ENCODE data around the gene EPB41L2.
"Not testable (repeated sequence)": the region's sequence is repeated elsewhere in the genome, so short reads cannot be mapped to it uniquely, and the experiment has no call there.

The EPB41L2 gene

DNA sequence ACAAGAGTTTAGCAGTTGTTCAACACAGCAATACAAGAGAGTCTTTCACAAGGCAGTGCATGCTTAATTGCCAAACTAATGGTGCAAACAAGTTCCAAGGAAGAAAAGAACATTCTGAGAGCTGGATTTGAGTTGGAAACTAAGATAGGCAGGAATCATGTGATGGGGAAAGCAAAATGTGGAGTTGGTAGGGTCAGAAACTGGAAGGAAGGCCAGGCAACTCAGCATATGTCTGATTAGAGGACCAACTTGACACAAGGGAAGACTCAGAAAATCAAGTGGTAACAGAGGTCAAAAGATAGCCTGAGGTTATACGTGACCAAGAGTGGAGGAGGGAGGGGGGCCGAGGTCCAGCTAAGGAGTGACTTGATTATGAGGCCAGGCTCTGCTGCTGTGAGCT is 118.6 kb downstream of the EPB41L2 start:
- DNase-seq (ENCODE audit: low read depth): no peak

DNA sequence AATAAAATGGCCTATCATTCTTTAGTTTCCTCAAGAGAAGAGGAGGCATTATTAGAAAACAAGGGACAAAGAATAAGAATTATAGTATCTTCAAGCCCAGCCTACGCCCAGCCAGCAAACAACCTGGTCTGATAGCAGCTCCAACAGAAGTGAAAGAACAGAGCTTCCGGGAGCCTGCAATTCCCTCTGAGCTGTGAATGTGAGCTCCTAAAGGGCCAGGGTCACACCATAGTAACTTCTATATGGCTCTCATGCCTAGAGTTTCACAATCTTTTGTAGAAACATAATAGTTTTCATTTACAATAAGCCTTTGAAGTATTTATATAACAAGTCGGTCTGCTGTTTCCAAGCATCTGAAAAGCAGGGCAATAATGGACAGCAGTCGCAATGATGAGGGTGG is 119.3 kb downstream of the EPB41L2 start:
- DNase-seq (ENCODE audit: low read depth): no peak

DNA sequence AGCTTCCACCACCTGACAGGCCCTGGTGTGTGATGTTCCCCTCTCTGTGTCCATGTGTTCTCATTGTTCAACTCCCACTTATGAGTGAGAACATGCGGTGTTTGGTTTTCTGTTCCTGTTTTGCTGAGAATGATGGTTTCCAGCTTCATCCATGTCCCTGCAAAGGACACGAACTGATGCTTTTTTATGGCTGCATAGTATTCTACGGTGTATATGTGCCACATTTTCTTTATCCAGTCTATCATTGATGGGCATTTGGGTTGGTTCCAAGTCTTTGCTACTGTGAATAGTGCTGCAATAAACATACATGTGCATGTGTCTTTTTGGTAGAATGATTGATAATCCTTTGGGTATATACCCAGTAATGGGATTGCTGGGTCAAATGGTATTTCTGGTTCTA is 120.3 kb downstream of the EPB41L2 start:
- not testable (repeated sequence) for DNase-seq (ENCODE audit: low read depth)

DNA sequence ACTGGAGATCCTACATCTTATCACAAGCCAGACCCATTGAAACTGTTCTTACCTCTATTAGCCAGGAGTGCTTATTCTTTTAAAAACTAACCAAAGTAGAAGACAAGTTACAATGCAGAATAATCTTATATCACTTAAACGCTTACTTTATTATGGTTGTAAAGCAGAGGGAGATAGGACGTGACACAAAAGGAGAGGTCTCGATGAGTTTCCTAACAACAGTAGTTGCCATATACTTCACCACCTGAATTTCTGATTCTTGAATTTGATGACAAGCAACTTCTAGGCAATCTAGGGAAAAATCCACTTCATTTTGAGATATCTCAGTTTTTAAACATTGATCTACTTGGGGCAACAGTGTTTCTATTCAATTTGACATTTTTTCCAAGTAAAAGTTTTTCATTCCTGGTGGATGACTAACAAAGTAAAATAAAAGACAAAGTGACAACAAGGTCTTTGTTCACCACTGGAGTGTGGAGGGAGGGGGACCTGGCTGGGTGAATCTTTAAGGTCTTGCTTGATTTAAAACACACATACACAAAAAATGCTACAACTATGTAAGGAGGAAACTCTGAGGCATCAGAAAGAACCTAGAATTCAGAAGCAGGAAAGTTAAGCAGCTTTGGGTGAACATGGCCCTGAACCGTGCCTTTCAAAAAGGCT is 125.0 kb downstream of the EPB41L2 start:
- DNase-seq (ENCODE audit: low read depth): no peak

DNA sequence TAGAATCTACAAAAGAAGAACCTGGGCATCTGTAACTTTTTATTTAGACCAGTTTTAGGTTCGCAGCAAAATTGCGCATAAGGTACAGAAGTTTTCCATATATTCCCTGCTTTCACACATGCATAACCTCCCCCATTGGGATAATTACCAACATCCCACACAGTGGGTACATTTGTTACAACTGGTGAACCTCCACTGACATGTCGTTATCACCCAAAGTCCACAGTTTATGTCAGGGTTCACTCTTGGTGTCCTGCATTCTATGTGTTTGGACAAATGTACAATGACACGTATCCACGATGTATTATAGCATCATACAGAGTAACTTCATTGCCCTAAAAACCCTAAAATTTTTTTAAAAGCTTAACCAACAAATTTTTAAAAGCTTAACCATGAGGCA is 126.1 kb downstream of the EPB41L2 start:
- no peak for DNase-seq (ENCODE audit: low read depth)

DNA sequence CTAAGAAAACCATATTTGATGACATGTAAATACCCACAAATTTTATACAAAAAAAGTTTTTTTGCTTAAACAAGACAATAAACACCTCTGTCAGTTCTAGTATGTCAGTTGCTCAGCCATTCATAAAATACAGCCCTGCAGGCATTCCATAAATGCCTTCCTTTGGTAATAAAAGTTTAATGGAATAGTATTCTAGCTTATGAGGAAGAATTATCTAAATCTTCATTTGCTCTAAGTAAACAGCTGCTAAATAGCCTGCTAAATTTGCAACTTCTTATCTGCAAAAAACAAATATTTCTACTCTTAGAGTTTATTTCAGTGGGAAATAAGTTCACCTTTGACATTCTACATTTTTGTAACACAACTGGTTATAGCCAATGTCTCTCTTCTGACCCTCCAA is 127.1 kb downstream of the EPB41L2 start:
- DNase-seq (ENCODE audit: low read depth): no peak

DNA sequence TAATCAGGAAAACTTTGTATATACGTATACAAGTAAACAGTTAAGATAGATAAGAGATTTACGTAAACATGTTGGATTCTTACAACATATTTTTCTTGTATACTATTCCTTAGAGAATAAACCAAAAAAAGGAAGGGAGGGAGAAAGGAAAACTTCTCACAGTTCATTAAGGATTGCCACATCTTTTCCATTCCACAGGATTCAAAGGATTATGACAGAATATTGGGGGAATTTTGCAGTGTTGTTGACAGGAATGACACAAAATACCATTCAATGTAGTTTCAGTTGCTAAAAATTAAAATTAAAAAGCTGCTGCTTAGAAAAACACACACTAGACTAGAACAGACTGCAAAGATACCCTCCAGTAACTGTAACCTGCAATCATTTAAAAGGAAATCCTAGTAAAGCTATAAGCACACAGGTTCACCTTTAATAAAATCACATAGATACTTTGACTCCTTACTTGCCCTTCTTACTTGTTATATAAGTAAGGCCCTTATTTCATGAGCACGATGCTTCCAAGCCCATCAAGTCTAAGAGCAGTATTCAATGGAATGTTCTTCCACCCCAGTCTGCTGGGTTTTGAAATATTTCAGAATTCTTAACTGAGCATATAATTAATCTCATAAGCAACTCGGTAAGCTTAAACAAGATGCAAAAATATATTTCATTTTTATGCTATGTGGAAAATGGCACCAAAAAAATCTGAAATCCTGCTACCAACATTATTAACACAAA is 128.0 kb downstream of the EPB41L2 start:
- DNase-seq (ENCODE audit: low read depth): no peak

DNA sequence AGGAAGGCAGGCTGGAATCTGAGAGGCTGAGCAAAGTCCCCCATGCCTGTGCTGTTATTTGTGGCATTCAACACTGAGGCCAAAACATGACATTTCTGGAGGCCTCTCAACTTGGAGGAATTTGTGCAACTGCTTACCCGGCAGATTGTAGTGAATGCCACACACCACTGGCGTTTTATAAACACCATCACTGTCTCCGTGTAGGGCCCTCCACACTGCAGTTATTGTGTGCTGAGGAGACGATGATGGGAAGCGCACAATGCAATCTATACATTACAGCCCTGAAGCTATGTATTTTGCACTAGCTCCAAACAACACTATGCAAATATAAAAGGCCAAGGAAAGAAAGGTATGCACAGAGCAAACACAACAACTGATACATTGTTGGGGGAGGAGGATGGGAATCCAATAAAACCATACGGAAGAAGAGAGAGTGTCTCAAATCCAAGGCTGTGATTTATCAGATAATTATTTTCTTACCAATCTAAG is 129.3 kb downstream of the EPB41L2 start:
- no peak for DNase-seq (ENCODE audit: low read depth)

DNA sequence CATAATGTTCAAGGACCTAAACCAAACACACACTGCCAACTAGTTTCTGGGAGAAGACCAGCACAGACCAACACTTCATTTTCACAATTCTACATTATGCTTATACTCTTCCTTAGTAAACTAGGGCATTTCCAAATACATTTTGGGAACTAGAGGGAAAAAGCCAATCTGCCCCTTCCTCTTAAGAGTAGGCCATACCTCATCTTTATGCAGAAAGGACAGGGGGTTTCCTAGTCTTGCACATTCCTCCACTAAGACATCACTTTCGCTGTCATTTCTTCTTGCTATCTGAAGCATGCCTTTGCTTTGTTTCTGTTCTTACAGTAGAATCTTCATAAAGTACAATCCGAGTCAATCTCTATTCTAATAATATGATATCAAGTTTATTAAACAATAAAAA is 130.1 kb downstream of the EPB41L2 start:
- DNase-seq (ENCODE audit: low read depth): no peak

DNA sequence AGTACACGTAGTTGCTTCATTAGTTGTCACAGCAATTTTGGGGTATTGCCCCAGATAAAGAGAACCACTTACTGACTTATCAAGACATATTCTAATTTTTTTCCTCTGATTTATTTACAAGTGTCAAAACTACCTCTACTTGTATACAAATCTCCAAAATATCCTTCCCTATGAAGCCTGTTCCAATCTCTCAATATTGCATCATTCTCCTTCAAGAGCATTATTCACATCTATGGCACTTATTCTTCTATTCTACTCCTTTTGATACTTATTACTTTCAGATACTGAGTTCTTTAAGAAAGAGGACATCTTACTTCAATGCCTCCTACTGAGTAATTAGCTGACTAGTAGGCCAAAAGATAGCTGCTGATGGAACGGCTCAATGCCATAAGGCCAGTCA is 130.6 kb downstream of the EPB41L2 start:
- DNase-seq (ENCODE audit: low read depth): no peak

DNA sequence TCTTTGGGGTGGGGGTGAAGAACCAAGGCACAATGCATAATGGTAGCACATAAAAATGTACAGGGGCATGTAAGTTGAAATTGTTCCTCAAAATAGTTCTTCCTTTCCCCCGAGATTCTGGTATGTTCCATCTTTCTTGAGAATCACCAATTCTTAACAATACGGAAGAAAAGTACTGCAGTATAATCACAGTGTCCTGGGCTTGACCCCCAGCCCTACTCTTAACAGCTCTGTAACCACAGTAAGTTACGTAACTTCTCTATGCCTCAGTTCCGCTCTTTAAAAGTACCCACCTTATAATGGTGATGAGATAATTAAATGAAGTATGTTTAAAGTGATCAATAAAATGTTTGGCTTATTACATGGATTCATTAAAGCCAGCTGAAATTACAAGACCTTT is 131.4 kb downstream of the EPB41L2 start:
- no peak for DNase-seq (ENCODE audit: low read depth)

DNA sequence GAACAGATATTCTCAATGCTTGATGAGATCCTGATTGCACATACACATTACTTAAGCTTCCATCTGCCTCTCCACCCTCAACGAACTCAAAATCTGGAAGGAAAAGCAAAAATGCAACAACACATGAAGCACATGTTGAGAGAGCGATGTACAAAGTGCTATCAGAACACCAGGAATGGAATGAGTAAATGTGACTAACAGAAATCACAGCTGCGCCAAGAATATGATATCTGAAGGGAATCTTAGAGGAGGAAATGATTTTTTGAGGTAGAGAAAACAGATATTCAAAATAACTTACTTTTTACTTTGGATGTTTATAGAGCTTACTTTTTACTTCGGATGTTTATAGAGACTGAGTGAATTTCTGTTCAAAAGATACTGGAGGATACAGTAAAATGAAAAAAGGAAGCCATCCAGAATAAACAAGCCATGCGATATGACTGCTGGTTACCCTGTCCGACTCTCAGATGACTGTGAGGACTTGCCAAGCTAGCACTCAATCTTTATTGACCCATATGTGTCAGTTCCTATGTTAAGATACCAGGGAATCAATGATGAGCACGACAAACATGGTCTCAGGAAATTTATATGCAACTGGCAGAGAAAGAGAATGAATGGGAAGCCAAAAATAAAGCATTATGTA is 133.9 kb downstream of the EPB41L2 start:
- no peak for DNase-seq (ENCODE audit: low read depth)

DNA sequence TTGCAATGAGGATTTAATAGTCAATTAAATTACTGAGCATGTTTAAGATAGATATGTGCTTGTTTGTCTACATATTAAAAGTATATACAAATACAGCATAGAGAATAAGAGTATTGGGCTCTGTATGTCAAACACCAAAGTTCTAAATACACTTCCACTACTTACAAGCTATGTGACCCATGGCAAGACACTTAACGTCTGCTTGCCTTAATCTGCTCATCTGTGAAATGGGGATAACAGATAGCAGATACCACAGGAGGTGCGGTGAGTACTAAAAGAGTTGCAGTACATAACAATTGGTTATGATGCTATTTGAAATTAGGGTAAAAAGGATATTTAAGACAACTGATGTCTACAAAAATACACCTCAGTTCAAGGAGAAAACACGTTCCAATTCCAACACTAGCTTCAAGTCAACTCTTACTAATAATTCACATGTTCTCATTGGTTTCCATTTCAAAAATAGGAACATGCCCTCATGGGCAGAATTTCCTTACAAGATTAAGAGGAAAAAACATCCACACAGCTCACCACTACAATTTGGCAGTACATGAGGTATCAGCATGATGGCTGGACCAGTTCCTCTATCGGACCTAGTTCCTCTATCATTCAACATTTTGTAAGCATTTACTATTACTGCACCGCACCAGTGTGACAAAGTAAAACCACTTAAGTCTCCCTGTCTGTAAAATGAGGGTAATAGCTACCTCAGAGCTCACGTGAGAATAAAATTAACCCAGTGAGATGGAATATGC is 134.7 kb downstream of the EPB41L2 start:
- no peak for DNase-seq (ENCODE audit: low read depth)

DNA sequence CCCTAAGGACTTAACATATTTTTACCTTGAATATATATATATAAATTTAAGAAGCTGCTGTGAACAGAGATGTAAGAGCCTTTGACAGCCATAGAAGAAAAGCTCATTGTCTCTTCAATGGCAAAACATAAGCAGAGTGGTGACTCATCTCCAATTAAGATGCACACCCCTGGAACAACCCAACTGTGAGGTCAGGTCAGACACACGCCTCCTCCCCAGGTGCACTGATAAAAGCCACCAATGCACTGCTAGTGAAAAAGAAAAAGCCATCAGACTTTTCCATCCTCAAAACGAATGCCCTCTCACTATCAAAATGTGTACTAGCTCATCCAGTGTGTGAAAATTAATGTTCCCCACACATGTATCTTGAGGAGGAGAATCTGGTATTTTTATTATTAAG is 135.7 kb downstream of the EPB41L2 start:
- no peak for DNase-seq (ENCODE audit: low read depth)

DNA sequence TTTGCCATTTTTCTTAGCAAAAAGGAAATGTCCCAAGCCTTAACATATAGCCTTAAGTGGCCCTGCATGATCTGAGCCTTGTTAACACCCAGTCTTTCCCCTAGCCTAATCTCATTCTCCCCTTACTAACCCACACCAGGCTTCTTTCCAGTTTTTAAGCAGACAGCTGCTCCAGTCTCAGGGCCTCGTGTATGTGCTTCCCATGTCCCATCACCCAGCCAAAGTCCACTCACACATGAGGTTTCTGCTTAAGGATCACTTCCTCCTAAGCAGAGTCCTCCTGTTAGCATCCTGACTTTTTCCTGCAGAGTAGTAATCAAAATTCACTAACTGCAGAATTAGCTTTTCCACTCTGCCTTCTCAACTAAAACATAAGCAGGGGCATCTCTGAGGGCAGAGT is 139.7 kb downstream of the EPB41L2 start:
- DNase-seq (ENCODE audit: low read depth): no peak

DNA sequence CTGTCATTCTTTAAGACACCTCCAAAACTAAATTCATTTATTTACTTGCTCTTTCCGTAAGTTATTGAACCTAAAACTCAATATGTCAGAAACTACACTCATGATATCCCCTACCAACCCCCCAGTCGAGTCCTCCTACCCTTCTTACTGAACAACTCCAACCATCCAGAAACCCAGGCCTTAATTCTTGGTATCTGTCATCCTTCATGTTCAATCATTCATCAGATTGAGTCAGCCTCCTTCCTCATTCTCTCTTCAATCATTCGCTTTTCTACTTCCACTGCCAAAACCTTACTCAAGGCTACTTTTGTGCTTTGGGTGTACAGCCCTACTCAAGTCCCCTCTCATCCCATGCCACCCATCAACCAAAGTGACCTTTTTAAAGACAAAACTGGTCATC is 140.1 kb downstream of the EPB41L2 start:
- DNase-seq (ENCODE audit: low read depth): no peak

DNA sequence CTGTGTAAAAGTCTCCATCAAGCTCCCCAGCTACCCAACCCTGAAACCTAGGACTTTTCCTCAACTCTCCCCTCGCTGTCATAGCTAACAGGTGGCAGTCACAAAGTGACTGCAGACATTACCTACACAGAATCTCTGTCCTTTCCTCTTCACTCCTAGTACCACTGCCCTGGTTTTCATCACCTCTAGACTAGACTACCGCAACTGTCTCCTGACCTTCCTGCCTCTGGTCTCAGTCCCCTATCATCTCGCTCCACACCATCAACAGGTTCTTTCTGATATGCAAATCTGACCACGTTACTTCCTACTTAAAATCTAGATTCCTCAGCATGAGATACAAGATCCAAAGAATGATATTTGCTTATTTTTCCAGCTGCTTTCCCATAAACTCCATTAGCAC is 142.1 kb downstream of the EPB41L2 start:
- DNase-seq (ENCODE audit: low read depth): no peak

DNA sequence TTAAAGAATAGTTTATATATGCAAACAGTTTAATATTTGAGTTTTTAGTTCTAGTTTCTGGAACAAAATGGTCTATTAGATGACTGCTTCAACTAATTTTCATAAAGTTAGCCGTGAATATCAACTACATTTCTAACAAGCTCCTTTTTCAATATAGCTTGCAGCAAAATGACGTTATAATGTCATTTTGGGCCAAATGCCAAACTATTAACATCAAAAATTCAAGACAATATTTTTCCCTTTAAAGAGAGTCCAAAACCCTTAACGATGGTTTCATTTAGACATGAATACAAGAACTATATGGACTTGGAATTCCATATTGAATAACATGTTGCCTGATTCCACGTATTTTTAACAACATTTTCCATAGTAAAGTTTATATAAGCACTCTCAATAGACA is 144.9 kb downstream of the EPB41L2 start:
- no peak for DNase-seq (ENCODE audit: low read depth)

DNA sequence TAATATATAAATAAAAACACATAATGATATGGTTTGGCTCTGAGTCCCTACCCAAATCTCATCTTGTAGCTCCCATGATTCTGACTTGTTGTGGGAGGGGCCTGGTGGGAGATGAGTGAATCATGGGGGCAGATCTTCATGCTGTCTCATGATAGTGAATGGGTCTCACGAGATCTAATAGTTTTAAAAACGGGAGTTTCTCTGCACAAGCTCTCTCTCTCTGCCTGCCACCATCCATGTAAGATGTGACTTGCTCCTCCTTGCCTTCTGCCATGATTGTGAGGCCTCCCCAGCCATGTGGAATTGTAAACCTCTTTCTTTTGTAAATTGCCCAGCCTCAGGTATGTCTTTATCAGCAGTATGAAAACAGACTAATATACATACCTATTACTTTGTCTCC is 147.4 kb downstream of the EPB41L2 start:
- DNase-seq (ENCODE audit: low read depth): not testable (repeated sequence)

DNA sequence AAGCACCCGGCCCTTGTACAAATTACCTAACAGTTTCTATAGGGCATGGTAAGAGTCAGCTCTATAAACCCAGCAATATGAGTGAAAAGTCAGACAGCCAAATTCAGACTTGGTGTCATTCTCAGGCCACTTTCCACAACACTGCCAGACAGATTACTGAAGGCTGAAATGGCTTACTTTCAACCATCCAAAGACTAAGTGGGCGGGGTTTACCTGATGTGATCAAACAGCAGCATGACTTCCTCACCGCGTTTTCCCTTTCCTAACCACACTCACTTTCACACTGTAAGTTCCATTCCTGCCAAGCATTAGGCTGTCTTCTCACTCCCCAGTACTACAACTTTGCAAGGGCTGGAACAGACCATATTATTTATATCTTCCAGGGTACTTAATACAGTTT is 149.9 kb downstream of the EPB41L2 start:
- no peak for DNase-seq (ENCODE audit: low read depth)

DNA sequence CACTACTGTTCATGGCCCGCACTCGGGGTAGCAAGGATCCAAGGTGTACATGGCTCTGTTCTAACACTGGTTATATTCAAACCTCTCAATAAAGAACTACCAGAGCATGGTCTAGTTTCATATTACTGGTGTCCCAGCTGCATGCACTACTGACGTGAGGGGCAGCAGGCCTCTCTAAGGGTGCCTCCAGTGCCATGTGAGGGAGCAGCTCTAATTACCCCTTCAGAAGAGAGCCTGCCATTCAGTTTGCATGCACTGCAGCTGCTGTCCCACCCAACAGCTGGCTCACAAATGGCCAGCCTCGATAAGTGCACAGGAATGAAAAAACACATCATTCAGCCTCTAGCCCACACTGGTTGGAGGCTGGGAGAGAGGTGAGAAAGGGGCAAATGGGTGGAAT is 150.6 kb downstream of the EPB41L2 start:
- DNase-seq (ENCODE audit: low read depth): no peak

DNA sequence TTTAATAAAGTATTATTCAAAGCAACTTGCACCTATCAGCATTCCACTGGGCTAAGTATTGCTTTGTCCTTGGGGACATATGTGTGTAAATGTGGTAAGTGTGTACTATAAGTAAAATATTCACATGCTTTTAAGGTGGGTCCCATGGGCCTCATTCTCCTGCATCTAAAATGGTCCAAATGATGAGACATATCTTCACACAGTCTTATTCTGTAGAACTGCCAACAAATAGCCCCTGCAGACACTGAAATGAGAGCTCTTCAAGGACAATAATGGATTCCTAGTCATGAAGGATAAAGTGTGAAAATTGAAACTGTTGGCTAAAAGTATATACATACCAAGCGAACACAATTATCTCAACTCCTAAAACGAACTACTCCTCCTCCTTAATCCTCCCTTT is 154.1 kb downstream of the EPB41L2 start:
- no peak for DNase-seq (ENCODE audit: low read depth)

DNA sequence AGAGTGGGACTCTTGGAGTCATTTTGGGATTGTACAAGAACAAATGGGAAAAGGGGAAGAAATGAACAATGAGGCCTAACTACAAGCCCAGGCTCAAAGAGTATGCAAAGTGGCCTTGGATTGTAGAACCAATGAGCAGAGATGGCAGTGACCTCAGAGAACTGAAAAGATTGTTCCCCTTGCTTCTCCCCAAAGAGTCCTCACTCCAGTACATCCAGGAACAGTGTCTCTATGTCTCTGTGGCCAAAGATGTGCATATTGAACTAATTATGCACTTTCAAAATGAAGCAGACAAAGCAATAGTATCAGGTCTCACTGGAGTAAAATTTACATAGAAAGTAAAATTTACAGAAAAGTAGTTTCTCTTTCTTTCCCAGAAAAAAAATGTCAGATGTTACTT is 154.9 kb downstream of the EPB41L2 start:
- DNase-seq (ENCODE audit: low read depth): no peak

Data from stimulated activated CD8-positive, alpha-beta memory T cell treated with anti-CD3 and anti-CD28 coated beads, Interleukin-4, amount 100 ng/mL, for 24 hours (primary cell).